SK-N-SH (cell line): Measurements from ENCODE around the gene PREB.
A peak's percentile ranks its signal among the peaks of the same experiment; 100 is the strongest.

ENCODE experiments used
- CHD2 ChIP-seq: fragments of 150-350 bp; IDR thresholded peaks from 2 replicates; pipeline ENCODE4 v1.6.1; 2018; ENCODE audit warnings: low read length; ENCODE audit not compliant: partially characterized antibody
- CTCF ChIP-seq: fragments of 200-600 bp; sonication (generic); IDR thresholded peaks from 2 replicates; pipeline ENCODE4 v1.6.1; 2017; ENCODE audit warnings: antibody characterized with exemption, mild to moderate bottlenecking, moderate library complexity
- EP300 ChIP-seq, 2 experiments: IDR thresholded peaks; 2 replicates each; pipeline versions ENCODE4 v1.4.0 to v1.6.1; 2012; ENCODE audit warnings: borderline replicate concordance in 1 of 2, low read depth in 1 of 2, low read length in 1 of 2
- GABPA ChIP-seq: IDR thresholded peaks from 2 replicates; pipeline ENCODE4 v1.4.0; 2012; ENCODE audit warnings: low read depth, mild to moderate bottlenecking
- NFIC ChIP-seq: IDR thresholded peaks from 2 replicates; pipeline ENCODE4 v1.4.0; 2012; ENCODE audit warnings: borderline replicate concordance
- POLR2AphosphoS5 ChIP-seq: IDR thresholded peaks from 2 replicates; pipeline ENCODE4 v1.6.1; 2012; ENCODE audit warnings: low read depth, low read length
- RAD21 ChIP-seq: IDR thresholded peaks from 2 replicates; pipeline ENCODE4 v1.6.1; 2012; ENCODE audit warnings: mild to moderate bottlenecking, low read length
- RCOR1 ChIP-seq: fragments of 150-350 bp; IDR thresholded peaks from 2 replicates; pipeline ENCODE4 v1.6.1; 2017; ENCODE audit warnings: antibody characterized with exemption, low read length
- REST ChIP-seq: IDR thresholded peaks from 2 replicates; pipeline ENCODE4 v1.6.1; 2012; ENCODE audit warnings: mild to moderate bottlenecking, low read depth, low read length, moderate library complexity
- RXRA ChIP-seq: IDR thresholded peaks from 2 replicates; pipeline ENCODE4 v1.4.0; 2012; ENCODE audit warnings: low read depth, mild to moderate bottlenecking, borderline replicate concordance
- SIN3A ChIP-seq: IDR thresholded peaks from 2 replicates; pipeline ENCODE4 v1.6.1; 2012; ENCODE audit warnings: low read depth, mild to moderate bottlenecking, low read length, moderate library complexity, borderline replicate concordance
- TAF1 ChIP-seq: IDR thresholded peaks from 2 replicates; pipeline ENCODE4 v1.6.1; 2012; ENCODE audit warnings: low read depth, mild to moderate bottlenecking, low read length, moderate library complexity, borderline replicate concordance
- YY1 ChIP-seq: IDR thresholded peaks from 2 replicates; pipeline ENCODE4 v1.4.0; 2012; ENCODE audit warnings: low read depth, mild to moderate bottlenecking
- ZBTB33 ChIP-seq: IDR thresholded peaks from 2 replicates; pipeline ENCODE4 v1.4.0; 2012; ENCODE audit warnings: low read depth, borderline replicate concordance

- TF ChIP-seq RCOR1 (0 out of 2 replicates have a peak, but pooled peaks have one; percentile 21), GABPA (no peak), POLR2AphosphoS5 (peak; percentile 85; the same call in 1 of the 2 replicates), CTCF (peak; percentile 69), REST (0 out of 2 replicates have a peak, but pooled peaks have one; percentile 50), SIN3A (peak; percentile 94; the same call in 1 of the 2 replicates), NFIC (0 out of 2 replicates have a peak, but pooled peaks have one; percentile 21), EP300 (IDR thresholded peaks at IDR 0.05; ENCODE audit: borderline replicate concordance in 1 of 2, low read depth in 1 of 2, low read length in 1 of 2) (peak in 1 of 2 experiments; percentile 42; a peak in 1 of 4 replicates), RXRA (no peak), CHD2 (peak; percentile 87), TAF1 (peak; percentile 69; the same call in 1 of the 2 replicates), RAD21 (peak; percentile 52), ZBTB33 (peak; percentile 76; the same call in 1 of the 2 replicates), YY1 (0 out of 2 replicates have a peak, but pooled peaks have one; percentile 44)
Observed at GRCh38 chr2:27086090-27086723, 48.2 kb downstream of the PREB start.
